Endothelial cell of umbilical vein (primary cell): ENCODE measurements around the gene KRT222.

Experiments used
- POLR2A ChIP-seq: IDR thresholded peaks from 2 replicates; pipeline ENCODE4 v1.6.1; 2012; ENCODE audit warnings: low read depth, mild to moderate bottlenecking, control low read depth, low read length
- TF ChIP-seq, protein P1 (sequence below), 2 donors: IDR thresholded peaks; 1 replicate in 1 of 2; 2 replicates in 1 of 2; pipeline ENCODE4 v1.5.1; 2011; ENCODE audit warnings: low read length in 2 of 2, mild to moderate bottlenecking in 2 of 2, moderate library complexity in 2 of 2, control low read depth in 1 of 2, inconsistent platforms in 1 of 2, low read depth in 1 of 2; ENCODE audit not compliant: insufficient read depth in 1 of 2; ENCODE audit errors: extremely low read depth in 1 of 2

DNA sequence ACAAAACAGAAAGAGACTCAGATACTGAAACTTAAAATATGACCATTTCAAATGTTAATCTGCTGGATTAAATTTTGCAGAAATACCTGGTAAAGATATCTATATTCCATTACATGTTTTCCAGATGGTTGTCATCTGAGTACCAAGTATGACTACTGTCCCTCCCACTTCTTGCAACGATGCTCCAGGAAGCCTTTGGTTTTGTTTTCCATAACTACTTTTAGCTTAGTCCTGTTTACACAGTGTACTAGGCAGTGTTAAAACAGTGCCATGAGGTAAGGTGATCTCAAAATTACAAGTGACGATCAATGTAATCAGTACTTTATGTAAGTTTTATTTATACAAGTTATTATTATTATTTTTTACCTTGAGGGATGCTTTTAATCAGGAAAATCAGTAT lies 35.1 kb downstream of the KRT222 start:
- TF ChIP-seq, protein P1, sequence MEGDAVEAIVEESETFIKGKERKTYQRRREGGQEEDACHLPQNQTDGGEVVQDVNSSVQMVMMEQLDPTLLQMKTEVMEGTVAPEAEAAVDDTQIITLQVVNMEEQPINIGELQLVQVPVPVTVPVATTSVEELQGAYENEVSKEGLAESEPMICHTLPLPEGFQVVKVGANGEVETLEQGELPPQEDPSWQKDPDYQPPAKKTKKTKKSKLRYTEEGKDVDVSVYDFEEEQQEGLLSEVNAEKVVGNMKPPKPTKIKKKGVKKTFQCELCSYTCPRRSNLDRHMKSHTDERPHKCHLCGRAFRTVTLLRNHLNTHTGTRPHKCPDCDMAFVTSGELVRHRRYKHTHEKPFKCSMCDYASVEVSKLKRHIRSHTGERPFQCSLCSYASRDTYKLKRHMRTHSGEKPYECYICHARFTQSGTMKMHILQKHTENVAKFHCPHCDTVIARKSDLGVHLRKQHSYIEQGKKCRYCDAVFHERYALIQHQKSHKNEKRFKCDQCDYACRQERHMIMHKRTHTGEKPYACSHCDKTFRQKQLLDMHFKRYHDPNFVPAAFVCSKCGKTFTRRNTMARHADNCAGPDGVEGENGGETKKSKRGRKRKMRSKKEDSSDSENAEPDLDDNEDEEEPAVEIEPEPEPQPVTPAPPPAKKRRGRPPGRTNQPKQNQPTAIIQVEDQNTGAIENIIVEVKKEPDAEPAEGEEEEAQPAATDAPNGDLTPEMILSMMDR (IDR thresholded peaks at IDR 0.05; ENCODE audit: extremely low read depth in 1 of 2, insufficient read depth in 1 of 2, low read depth in 1 of 2, low read length in 2 of 2): no peak
- no peak for TF ChIP-seq POLR2A
